ENCODE results near the gene TMPRSS4. TPM values are rescaled to one million over a fixed set of nuclear protein-coding genes. Genes with fewer than 3 reads are reported as not detected.

TMPRSS4 gene
- total and polyA plus RNA-seq, 2 of the 13 experiments (the other 11 are each of a cell fraction or from before 2014, with no cell fraction given), result 0.32 TPM; not detected in 1

DNA sequence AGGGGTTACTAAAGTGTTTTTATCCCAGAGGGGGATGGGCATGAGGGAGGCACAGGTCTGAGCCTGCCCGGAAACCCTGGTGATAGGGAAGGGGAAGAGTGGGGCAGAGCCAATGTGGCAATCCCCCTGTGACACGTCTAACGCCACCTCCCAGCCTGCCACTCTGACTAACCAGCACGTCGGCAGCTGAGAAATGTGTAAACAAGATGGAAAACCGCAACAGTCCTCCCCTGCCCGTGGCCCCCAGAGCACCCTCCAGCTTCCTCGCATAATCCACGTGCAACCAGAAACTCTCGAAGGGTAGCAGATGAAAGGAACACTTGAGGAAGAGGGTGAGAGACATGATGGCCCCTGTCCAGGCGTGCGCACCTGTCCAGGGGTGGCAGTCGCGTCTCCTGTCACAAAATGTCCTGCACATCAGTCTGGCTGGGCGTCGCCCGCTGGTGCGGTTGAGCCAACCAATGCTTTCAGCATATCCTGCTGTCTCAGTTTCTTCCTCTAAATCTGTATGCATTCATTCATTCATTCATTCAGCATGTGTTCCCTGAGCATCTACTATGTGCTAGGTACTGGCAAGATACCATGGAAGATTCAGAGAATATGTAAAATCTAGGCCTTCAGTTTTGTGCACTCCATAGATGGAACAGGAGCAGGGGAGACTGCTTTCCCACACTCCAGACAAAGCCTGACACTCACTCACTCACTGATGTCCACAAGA is 4.5 kb downstream of the TMPRSS4 start:
- 48% methylated on average over 18 of the region's 18 CpGs for WGBS (ENCODE audit: low lambda C conversion rate)
- H3K9me3 ChIP-seq (ENCODE audit: low read length), result no peaks in the 10 kb centered on the region; the same call in 1 of the 2 replicates
- 0 out of 2 replicates have a peak overlapping the region, but pooled peaks have one; percentile 13 for H3K4me2 ChIP-seq (ENCODE audit: low read depth, low read length)
- no peak for ATAC-seq
- DNase-seq (ENCODE audit: low spot score), result no peak
- H3K9ac ChIP-seq (ENCODE audit: insufficient read depth, low read depth, low read length), result no peak overlapping the region
- POLR2A ChIA-PET, result no interaction called here
- H4K20me1 ChIP-seq (ENCODE audit: insufficient read depth, low read length), result no peaks in the 10 kb centered on the region
- no peak overlapping the region for H3K27ac ChIP-seq (ENCODE audit: extremely low read length, insufficient read depth, low read length)
- H3K36me3 ChIP-seq (replicated peaks in 1 of 2; ENCODE audit: control insufficient read depth in 1 of 2, insufficient read depth in 2 of 2, low read length in 2 of 2), result no peaks in the 10 kb centered on the region
- peaks cover 65% of the 10 kb centered on the region for H3K4me1 ChIP-seq (ENCODE audit: insufficient read depth, low read length)
- no peak for FAIRE-seq
- intact Hi-C loops (cut with micrococcal nuclease; ENCODE audit: unreplicated experiment), result no loop called here
- no peak overlapping the region for H3K4me3 ChIP-seq (replicated peaks in 1 of 3; ENCODE audit: insufficient read depth in 1 of 3, low read depth in 2 of 3, low read length in 3 of 3)
- CTCF ChIA-PET (ENCODE audit: low intra/inter-chr PET ratio, low total read pairs), result no interaction called here
- no TSS peak for BruUV-seq (replicated peaks)
- no peaks in the 10 kb centered on the region for H3K79me2 ChIP-seq (ENCODE audit: insufficient read depth, low read length)
- H3K27me3 ChIP-seq (ENCODE audit: control insufficient read depth in 1 of 2, insufficient read depth in 2 of 2, low read length in 2 of 2), result peaks cover 0 to 44% of the 10 kb centered on the region in 2 experiments; a peak in 4 of 5 replicates
- in situ Hi-C loops (cut with HindIII; ENCODE audit: extremely low pct_ligation_motif_present, low pct_unique_long_range_greater_than_20kb), result no loop called here
- no peak overlapping the region for H2AFZ ChIP-seq (ENCODE audit: low read length)
- TF ChIP-seq, protein P1, sequence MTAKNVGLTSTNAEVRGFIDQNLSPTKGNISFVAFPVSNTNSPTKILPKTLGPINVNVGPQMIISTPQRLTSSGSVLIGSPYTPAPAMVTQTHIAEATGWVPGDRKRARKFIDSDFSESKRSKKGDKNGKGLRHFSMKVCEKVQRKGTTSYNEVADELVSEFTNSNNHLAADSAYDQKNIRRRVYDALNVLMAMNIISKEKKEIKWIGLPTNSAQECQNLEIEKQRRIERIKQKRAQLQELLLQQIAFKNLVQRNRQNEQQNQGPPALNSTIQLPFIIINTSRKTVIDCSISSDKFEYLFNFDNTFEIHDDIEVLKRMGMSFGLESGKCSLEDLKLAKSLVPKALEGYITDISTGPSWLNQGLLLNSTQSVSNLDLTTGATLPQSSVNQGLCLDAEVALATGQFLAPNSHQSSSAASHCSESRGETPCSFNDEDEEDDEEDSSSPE (CRISPR knock-in tag; IDR thresholded peaks at IDR 0.05), result no peak
- TF ChIP-seq, protein P2, sequence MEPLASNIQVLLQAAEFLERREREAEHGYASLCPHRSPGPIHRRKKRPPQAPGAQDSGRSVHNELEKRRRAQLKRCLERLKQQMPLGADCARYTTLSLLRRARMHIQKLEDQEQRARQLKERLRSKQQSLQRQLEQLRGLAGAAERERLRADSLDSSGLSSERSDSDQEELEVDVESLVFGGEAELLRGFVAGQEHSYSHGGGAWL (CRISPR knock-in tag; IDR thresholded peaks at IDR 0.05), result no peak
- TF ChIP-seq TRIM24 (CRISPR knock-in tag; IDR thresholded peaks at IDR 0.05), result no peak
- TF ChIP-seq, protein P3, sequence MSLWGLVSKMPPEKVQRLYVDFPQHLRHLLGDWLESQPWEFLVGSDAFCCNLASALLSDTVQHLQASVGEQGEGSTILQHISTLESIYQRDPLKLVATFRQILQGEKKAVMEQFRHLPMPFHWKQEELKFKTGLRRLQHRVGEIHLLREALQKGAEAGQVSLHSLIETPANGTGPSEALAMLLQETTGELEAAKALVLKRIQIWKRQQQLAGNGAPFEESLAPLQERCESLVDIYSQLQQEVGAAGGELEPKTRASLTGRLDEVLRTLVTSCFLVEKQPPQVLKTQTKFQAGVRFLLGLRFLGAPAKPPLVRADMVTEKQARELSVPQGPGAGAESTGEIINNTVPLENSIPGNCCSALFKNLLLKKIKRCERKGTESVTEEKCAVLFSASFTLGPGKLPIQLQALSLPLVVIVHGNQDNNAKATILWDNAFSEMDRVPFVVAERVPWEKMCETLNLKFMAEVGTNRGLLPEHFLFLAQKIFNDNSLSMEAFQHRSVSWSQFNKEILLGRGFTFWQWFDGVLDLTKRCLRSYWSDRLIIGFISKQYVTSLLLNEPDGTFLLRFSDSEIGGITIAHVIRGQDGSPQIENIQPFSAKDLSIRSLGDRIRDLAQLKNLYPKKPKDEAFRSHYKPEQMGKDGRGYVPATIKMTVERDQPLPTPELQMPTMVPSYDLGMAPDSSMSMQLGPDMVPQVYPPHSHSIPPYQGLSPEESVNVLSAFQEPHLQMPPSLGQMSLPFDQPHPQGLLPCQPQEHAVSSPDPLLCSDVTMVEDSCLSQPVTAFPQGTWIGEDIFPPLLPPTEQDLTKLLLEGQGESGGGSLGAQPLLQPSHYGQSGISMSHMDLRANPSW (CRISPR knock-in tag; IDR thresholded peaks at IDR 0.05; ENCODE audit: borderline replicate concordance), result no peak
- no peak for TF ChIP-seq ZNF530 (CRISPR knock-in tag; IDR thresholded peaks at IDR 0.05; ENCODE audit: low read depth)
- TF ChIP-seq, protein P4, sequence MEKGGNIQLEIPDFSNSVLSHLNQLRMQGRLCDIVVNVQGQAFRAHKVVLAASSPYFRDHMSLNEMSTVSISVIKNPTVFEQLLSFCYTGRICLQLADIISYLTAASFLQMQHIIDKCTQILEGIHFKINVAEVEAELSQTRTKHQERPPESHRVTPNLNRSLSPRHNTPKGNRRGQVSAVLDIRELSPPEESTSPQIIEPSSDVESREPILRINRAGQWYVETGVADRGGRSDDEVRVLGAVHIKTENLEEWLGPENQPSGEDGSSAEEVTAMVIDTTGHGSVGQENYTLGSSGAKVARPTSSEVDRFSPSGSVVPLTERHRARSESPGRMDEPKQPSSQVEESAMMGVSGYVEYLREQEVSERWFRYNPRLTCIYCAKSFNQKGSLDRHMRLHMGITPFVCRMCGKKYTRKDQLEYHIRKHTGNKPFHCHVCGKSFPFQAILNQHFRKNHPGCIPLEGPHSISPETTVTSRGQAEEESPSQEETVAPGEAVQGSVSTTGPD (CRISPR knock-in tag; IDR thresholded peaks at IDR 0.05), result no peak
- no peak for TF ChIP-seq ELF4 (CRISPR knock-in tag; IDR thresholded peaks at IDR 0.05; ENCODE audit: borderline replicate concordance)
- TF ChIP-seq, protein P5, sequence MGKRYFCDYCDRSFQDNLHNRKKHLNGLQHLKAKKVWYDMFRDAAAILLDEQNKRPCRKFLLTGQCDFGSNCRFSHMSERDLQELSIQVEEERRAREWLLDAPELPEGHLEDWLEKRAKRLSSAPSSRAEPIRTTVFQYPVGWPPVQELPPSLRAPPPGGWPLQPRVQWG (CRISPR knock-in tag; IDR thresholded peaks at IDR 0.05; ENCODE audit: borderline replicate concordance, low read depth), result no peak
- TF ChIP-seq, protein P6, sequence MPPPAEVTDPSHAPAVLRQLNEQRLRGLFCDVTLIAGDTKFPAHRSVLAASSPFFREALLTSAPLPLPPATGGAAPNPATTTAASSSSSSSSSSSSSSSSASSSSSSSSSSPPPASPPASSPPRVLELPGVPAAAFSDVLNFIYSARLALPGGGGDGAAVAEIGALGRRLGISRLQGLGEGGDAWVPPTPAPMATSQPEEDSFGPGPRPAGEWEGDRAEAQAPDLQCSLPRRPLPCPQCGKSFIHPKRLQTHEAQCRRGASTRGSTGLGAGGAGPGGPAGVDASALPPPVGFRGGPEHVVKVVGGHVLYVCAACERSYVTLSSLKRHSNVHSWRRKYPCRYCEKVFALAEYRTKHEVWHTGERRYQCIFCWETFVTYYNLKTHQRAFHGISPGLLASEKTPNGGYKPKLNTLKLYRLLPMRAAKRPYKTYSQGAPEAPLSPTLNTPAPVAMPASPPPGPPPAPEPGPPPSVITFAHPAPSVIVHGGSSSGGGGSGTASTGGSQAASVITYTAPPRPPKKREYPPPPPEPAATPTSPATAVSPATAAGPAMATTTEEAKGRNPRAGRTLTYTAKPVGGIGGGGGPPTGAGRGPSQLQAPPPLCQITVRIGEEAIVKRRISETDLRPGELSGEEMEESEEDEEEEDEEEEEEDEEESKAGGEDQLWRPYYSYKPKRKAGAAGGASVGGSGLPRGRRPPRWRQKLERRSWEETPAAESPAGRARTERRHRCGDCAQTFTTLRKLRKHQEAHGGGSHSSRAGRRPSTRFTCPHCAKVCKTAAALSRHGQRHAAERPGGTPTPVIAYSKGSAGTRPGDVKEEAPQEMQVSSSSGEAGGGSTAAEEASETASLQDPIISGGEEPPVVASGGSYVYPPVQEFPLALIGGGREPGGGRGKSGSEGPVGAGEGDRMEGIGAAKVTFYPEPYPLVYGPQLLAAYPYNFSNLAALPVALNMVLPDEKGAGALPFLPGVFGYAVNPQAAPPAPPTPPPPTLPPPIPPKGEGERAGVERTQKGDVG (CRISPR knock-in tag; IDR thresholded peaks at IDR 0.05; ENCODE audit: borderline replicate concordance), result no peak
- TF ChIP-seq NRL (CRISPR knock-in tag; IDR thresholded peaks at IDR 0.05; ENCODE audit: borderline replicate concordance), result no peak
- 0 out of 2 replicates have a peak, but pooled peaks have one; percentile 31 for TF ChIP-seq ZFP37 (CRISPR knock-in tag; IDR thresholded peaks at IDR 0.05; ENCODE audit: borderline replicate concordance)
- TF ChIP-seq TEAD3 (CRISPR knock-in tag; optimal IDR thresholded peaks at IDR 0.05; ENCODE audit: borderline replicate concordance), result peak; percentile 22
- no peak for TF ChIP-seq SMAD3 (CRISPR knock-in tag; IDR thresholded peaks at IDR 0.05)

Measured in HepG2 (cell line).